ENCODE results near the gene GALNT9. TPM values are rescaled to one million over a fixed set of nuclear protein-coding genes. Genes with fewer than 3 reads are reported as not detected.

The GALNT9 gene
- total and polyA plus RNA-seq, 10 donors: 0.20 to 2.4 (median 0.84) TPM

GRCh38 chr12:132259872-132260695 is 69.3 kb downstream of the GALNT9 start:
- Histone ChIP-seq H3K4me1 (no peaks in the 10 kb centered on the region), H3K9me3 (no peaks in the 10 kb centered on the region), H3K27me3 (replicated peaks in 1 of 7) (peaks cover 0 to 36% (median 0%) of the 10 kb centered on the region in 7 donors), H3K27ac (no peak overlapping the region), H3K4me3 (no peak overlapping the region), H3K36me3 (no peaks in the 10 kb centered on the region)
- intact Hi-C loops (cut with DNase I; ENCODE audit: low total_unique reads): no loop called here
- DNase-seq: no peak
- 65 to 84% (median 74%) methylated on average over 12 to 25 of the region's 25 CpGs for WGBS, 5 donors
- TF ChIP-seq POLR2A (IDR thresholded peaks at IDR 0.05) (no peak), POLR2AphosphoS5 (IDR thresholded peaks at IDR 0.05) (no peak), CTCF (IDR thresholded peaks at IDR 0.05 in 8 of 11, conservative IDR thresholded peaks at IDR 0.05 in 3 of 11) (no peak)

GRCh38 chr12:132259364-132259871 is 70.0 kb downstream of the GALNT9 start:
- no peaks in the 10 kb centered on the region for H3K9me3 ChIP-seq
- DNase-seq: no peak
- no peak overlapping the region for H3K4me3 ChIP-seq
- no peak overlapping the region for H3K27ac ChIP-seq
- TF ChIP-seq POLR2AphosphoS5 (IDR thresholded peaks at IDR 0.05) (no peak), CTCF (IDR thresholded peaks at IDR 0.05 in 8 of 11, conservative IDR thresholded peaks at IDR 0.05 in 3 of 11) (no peak), POLR2A (IDR thresholded peaks at IDR 0.05) (no peak)
- intact Hi-C loops (cut with DNase I; ENCODE audit: low total_unique reads): no loop called here
- H3K4me1 ChIP-seq: no peaks in the 10 kb centered on the region
- no peaks in the 10 kb centered on the region for H3K36me3 ChIP-seq
- H3K27me3 ChIP-seq (replicated peaks in 1 of 7): peaks cover 0 to 36% (median 0%) of the 10 kb centered on the region in 7 donors
- 63 to 69% (median 67%) methylated on average over 15 of the region's 15 CpGs for WGBS, 5 donors

- WGBS, 5 donors: 86 to 92% (median 89%) methylated on average over 14 to 17 of the region's 17 CpGs
- intact Hi-C loops (cut with DNase I; ENCODE audit: low total_unique reads): no loop called here
- peaks cover 0 to 33% (median 0%) of the 10 kb centered on the region in 7 donors for H3K27me3 ChIP-seq (replicated peaks in 1 of 7)
- H3K9me3 ChIP-seq: no peaks in the 10 kb centered on the region
- no peak overlapping the region for H3K4me3 ChIP-seq
- no peaks in the 10 kb centered on the region for H3K36me3 ChIP-seq
- TF ChIP-seq CTCF (IDR thresholded peaks at IDR 0.05 in 8 of 11, conservative IDR thresholded peaks at IDR 0.05 in 3 of 11) (no peak), POLR2AphosphoS5 (IDR thresholded peaks at IDR 0.05) (no peak), POLR2A (IDR thresholded peaks at IDR 0.05) (no peak)
- H3K27ac ChIP-seq: no peak overlapping the region
- no peaks in the 10 kb centered on the region for H3K4me1 ChIP-seq
- no peak for DNase-seq
These were observed 70.8 kb downstream of the GALNT9 start for GRCh38 chr12:132258543-132258942.

- Histone ChIP-seq H3K9me3 (no peaks in the 10 kb centered on the region), H3K36me3 (no peaks in the 10 kb centered on the region), H3K4me3 (no peak overlapping the region), H3K27ac (no peak overlapping the region), H3K4me1 (no peaks in the 10 kb centered on the region), H3K27me3 (replicated peaks in 1 of 7) (peaks cover 0 to 30% (median 0%) of the 10 kb centered on the region in 7 donors)
- TF ChIP-seq POLR2AphosphoS5 (IDR thresholded peaks at IDR 0.05): no peak
- TF ChIP-seq POLR2A (IDR thresholded peaks at IDR 0.05): no peak
- TF ChIP-seq CTCF (IDR thresholded peaks at IDR 0.05 in 8 of 11, conservative IDR thresholded peaks at IDR 0.05 in 3 of 11): no peak
- WGBS, 5 donors: 85 to 90% (median 88%) methylated on average over 17 of the region's 17 CpGs
- DNase-seq: no peak
- intact Hi-C loops (cut with DNase I; ENCODE audit: low total_unique reads): no loop called here
These were observed 71.4 kb downstream of the GALNT9 start for GRCh38 chr12:132257955-132258490.
